B cell (primary cell): ENCODE results near the gene HPS6.

Experiments
- CTCF ChIP-seq: fragments of 200-600 bp; IDR thresholded peaks from one replicate; pipeline ENCODE4 v1.8.0; 2022; ENCODE audit warnings: antibody characterized with exemption, mild to moderate bottlenecking
- EZH2 ChIP-seq: IDR thresholded peaks from 2 replicates; pipeline ENCODE4 v1.6.1; 2012; ENCODE audit warnings: borderline replicate concordance, low read depth, mild to moderate bottlenecking, moderate library complexity, low read length; ENCODE audit not compliant: insufficient read depth, poor library complexity, severe bottlenecking

DNA sequence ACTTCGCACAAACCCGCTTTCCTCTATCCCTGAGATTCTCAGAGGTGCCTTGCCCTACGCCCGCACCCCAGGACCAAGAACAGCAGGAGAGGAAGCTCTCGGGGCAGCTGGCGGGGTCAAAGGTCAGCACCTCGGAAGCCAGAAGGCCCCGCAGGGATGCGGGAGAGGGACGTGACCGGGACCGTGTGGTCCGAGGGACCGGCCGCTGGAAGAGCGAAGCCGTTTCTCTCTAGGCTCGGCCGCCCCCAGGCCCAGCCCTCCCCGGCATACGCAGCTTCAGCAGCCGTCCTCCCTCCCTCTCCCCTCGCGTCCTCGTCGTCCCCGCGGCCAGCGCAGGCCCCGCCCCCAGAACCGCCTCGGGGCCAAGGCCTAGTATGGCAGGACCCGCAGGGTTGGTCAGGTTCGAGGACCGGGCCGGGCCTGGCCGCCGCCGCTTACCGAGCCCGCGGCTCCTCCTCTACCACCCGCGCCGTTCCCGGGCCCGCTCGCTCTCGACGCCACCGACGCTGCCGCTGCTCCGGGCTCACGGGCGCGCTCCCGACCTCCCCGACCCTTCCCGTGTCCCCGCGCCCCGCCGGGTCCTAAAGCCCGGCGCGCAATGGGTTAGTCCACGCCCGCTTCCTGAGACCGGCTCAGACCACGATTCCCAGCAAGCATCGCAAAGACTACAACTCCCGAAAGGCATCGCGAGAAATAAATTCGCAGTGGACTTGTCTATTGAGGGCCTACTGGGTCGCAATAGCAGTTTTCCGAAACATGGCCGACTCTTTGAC lies 9.3 kb upstream of the HPS6 start, which contains the start of gene ARMH3:
- TF ChIP-seq EZH2 (no peak), CTCF (no peak)
